ENCODE data around the gene BPIFB2. TPM values are rescaled to one million over a fixed set of nuclear protein-coding genes. Genes with fewer than 3 reads are reported as not detected.

Gene BPIFB2
- total and polyA plus RNA-seq, 10 of the 15 experiments (the other 5 are each of a cell fraction or from before 2014, with no cell fraction given): not detected

GRCh38 chr20:33063271-33063670 is 55.8 kb downstream of the BPIFB2 start (continued):
- TF ChIP-seq, protein P1, sequence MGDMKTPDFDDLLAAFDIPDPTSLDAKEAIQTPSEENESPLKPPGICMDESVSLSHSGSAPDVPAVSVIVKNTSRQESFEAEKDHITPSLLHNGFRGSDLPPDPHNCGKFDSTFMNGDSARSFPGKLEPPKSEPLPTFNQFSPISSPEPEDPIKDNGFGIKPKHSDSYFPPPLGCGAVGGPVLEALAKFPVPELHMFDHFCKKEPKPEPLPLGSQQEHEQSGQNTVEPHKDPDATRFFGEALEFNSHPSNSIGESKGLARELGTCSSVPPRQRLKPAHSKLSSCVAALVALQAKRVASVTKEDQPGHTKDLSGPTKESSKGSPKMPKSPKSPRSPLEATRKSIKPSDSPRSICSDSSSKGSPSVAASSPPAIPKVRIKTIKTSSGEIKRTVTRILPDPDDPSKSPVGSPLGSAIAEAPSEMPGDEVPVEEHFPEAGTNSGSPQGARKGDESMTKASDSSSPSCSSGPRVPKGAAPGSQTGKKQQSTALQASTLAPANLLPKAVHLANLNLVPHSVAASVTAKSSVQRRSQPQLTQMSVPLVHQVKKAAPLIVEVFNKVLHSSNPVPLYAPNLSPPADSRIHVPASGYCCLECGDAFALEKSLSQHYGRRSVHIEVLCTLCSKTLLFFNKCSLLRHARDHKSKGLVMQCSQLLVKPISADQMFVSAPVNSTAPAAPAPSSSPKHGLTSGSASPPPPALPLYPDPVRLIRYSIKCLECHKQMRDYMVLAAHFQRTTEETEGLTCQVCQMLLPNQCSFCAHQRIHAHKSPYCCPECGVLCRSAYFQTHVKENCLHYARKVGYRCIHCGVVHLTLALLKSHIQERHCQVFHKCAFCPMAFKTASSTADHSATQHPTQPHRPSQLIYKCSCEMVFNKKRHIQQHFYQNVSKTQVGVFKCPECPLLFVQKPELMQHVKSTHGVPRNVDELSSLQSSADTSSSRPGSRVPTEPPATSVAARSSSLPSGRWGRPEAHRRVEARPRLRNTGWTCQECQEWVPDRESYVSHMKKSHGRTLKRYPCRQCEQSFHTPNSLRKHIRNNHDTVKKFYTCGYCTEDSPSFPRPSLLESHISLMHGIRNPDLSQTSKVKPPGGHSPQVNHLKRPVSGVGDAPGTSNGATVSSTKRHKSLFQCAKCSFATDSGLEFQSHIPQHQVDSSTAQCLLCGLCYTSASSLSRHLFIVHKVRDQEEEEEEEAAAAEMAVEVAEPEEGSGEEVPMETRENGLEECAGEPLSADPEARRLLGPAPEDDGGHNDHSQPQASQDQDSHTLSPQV (IDR thresholded peaks at IDR 0.05): no peak
- TF ChIP-seq YBX1 (IDR thresholded peaks at IDR 0.05) (no peak), HCFC1 (IDR thresholded peaks at IDR 0.05; ENCODE audit: low read length) (no peak), BCL11A (IDR thresholded peaks at IDR 0.05; ENCODE audit: low read depth, low read length) (no peak)
- TF ChIP-seq, protein P2, sequence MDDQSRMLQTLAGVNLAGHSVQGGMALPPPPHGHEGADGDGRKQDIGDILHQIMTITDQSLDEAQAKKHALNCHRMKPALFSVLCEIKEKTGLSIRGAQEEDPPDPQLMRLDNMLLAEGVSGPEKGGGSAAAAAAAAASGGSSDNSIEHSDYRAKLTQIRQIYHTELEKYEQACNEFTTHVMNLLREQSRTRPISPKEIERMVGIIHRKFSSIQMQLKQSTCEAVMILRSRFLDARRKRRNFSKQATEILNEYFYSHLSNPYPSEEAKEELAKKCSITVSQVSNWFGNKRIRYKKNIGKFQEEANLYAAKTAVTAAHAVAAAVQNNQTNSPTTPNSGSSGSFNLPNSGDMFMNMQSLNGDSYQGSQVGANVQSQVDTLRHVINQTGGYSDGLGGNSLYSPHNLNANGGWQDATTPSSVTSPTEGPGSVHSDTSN (IDR thresholded peaks at IDR 0.05; ENCODE audit: insufficient replicate concordance, low read depth, low read length): no peak

DNA sequence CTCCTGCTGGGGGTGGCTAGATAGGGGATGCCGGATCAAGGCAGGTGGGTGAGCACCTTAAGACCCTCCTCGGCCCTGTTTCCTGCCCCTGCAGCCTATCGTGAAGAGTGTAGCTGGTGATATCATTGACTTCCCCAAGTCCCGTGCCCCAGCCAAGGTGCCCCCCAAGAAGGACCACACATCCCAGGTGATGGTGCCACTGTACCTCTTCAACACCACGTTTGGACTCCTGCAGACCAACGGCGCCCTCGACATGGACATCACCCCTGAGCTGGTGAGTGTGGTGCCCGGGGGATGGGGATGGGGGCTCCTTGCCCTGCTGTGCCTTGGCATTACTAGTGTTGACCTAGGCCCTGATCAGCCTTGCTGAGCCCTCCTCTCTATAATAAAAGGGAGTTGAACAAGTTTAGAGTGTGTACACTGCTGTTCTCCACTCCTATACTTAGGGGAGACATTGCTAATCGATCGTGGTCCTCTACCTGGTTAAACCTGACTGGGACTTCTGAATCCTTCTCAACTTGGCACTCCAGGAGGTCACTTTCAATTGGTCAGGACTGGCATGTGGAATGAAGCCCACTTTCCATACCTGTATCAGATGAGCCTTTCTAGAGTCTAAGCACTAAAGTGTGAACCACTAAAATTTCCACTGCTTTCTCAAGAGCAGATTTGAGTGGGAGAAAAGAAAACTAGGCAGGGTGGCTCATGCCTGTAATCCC is 57.2 kb downstream of the BPIFB2 start:
- no peak overlapping the region for H3K9ac ChIP-seq (ENCODE audit: control insufficient read depth, insufficient read depth, low read length)
- H3K4me3 ChIP-seq: no peak overlapping the region
- no peak for DNase-seq (ENCODE audit: low read depth, low spot score)
- ChIA-PET CTCF (no interaction called here), RAD21 (ENCODE audit: unreplicated experiment) (no interaction called here), SMC1A (ENCODE audit: uncharacterized antibody, unreplicated experiment) (no interaction called here), POLR2A (no interaction called here)
- 38% methylated on average over 11 of the region's 11 CpGs for WGBS (ENCODE audit: insufficient coverage, insufficient replicate concordance, low lambda C conversion rate, missing lambda C conversion rate)
- in situ Hi-C loops (cut with MboI): no loop called here
- H3K27ac ChIP-seq (ENCODE audit: control insufficient read depth, insufficient read depth): no peak overlapping the region
- H3K36me3 ChIP-seq (ENCODE audit: control insufficient read depth in 2 of 2, insufficient read depth in 2 of 2, low read length in 1 of 2): no peaks in the 10 kb centered on the region
- no peaks in the 10 kb centered on the region for H3K9me3 ChIP-seq (replicated peaks; ENCODE audit: control insufficient read depth, insufficient read depth, low read length)
- intact Hi-C loops (cut with micrococcal nuclease; ENCODE audit: unreplicated experiment): no loop called here
- H4K20me1 ChIP-seq (ENCODE audit: control insufficient read depth, insufficient read depth): no peaks in the 10 kb centered on the region
- FAIRE-seq: no peak
- H3K4me2 ChIP-seq (ENCODE audit: control insufficient read depth, insufficient read depth): no peak overlapping the region
- H3K79me2 ChIP-seq (ENCODE audit: control insufficient read depth, insufficient read depth, low read length): no peaks in the 10 kb centered on the region
- no peak for ATAC-seq
- no TSS peak for BruUV-seq (replicated peaks)
- no peaks in the 10 kb centered on the region for H3K27me3 ChIP-seq (replicated peaks in 1 of 2; ENCODE audit: control insufficient read depth in 2 of 2, insufficient read depth in 2 of 2, low read length in 1 of 2)
- H3K4me1 ChIP-seq (ENCODE audit: control insufficient read depth, insufficient read depth, low read length): no peaks in the 10 kb centered on the region
- TF ChIP-seq ASH2L (IDR thresholded peaks at IDR 0.05; ENCODE audit: borderline replicate concordance, low read depth) (no peak), IRF4 (IDR thresholded peaks at IDR 0.05; ENCODE audit: low read depth, low read length) (no peak), MXI1 (IDR thresholded peaks at IDR 0.05; ENCODE audit: low read depth, low read length) (no peak), ZNF622 (IDR thresholded peaks at IDR 0.05) (no peak), BHLHE40 (IDR thresholded peaks at IDR 0.05; ENCODE audit: borderline replicate concordance in 1 of 2, low read depth in 2 of 2, low read length in 1 of 2) (no peak), ZNF207 (IDR thresholded peaks at IDR 0.05; ENCODE audit: borderline replicate concordance) (no peak)
- no peak overlapping the region for H2AFZ ChIP-seq (ENCODE audit: control insufficient read depth, low read depth, low read length)

Measured in GM12878 (cell line).